Posterior vena cava (tissue), 2 donors: ENCODE data around the gene CRADD. TPM values are rescaled to one million over a fixed set of nuclear protein-coding genes. Genes with fewer than 3 reads are reported as not detected.

Source experiments
- DNase-seq: peaks from one replicate; pipeline ENCODE4 v3.0.0-alpha.2; 2020; ENCODE audit warnings: low spot score
- intact Hi-C, 2 donors: fragments of 100-400 bp; cut with DNase I; formaldehyde crosslinking; loops; one replicate each; pipeline versions ENCODE4 v1.14.1 to v1.14.2; 2022 to 2023
- total RNA-seq, 2 donors: library from RNA; stranded (reverse); fragmentation: NEBNext Ultra II Directional; extraction: Animal tissue kit (Norgen Biotek cat#: 25700); gene quantifications; one replicate each; pipeline ENCODE4 v1.2.1, GENCODE V29; 2021
- donor health status: DM: yes; HTN: yes; CAD: no.
- donor health status: DM: yes; HTN: yes; CAD: no.

Gene CRADD
- total RNA-seq, 2 donors from 2014 or later, result 21.6 to 22.0 TPM

GRCh38 chr12:93844164-93844784, 167.1 kb downstream of the CRADD start:
- intact Hi-C loops, result no loop called here

GRCh38 chr12:93846936-93847516, 169.9 kb downstream of the CRADD start:
- intact Hi-C loops, result no loop called here
- DNase-seq, result no peak

More at GRCh38 chr12:93844164-93844784, 167.1 kb downstream of the CRADD start:
- DNase-seq, result no peak

- no peak for DNase-seq
- intact Hi-C loops, result no loop called here
These were observed 170.6 kb downstream of the CRADD start for GRCh38 chr12:93847517-93848474.

- no peak for DNase-seq
- intact Hi-C loops, result no loop called here
These were observed 171.4 kb downstream of the CRADD start for GRCh38 chr12:93848523-93849101.

- DNase-seq, result no peak
These were observed 172.8 kb downstream of the CRADD start for GRCh38 chr12:93849946-93850345.

GRCh38 chr12:93850481-93851256, 173.5 kb downstream of the CRADD start:
- intact Hi-C loops, result no loop called here
- DNase-seq, result no peak

More at GRCh38 chr12:93849946-93850345, 172.8 kb downstream of the CRADD start:
- intact Hi-C loops, result no loop called here

GRCh38 chr12:93851257-93851671, 174.1 kb downstream of the CRADD start:
- intact Hi-C loops, result no loop called here
- DNase-seq, result no peak

- intact Hi-C loops, result no loop called here
- DNase-seq, result no peak
These were observed 175.0 kb downstream of the CRADD start for GRCh38 chr12:93852173-93852591.

- intact Hi-C loops, result no loop called here
- no peak for DNase-seq
These were observed 176.7 kb downstream of the CRADD start for GRCh38 chr12:93853698-93854478.

- intact Hi-C loops, result no loop called here
- no peak for DNase-seq
These were observed 178.1 kb downstream of the CRADD start for GRCh38 chr12:93855261-93855660.

- intact Hi-C loops, result no loop called here
These were observed 179.4 kb downstream of the CRADD start for GRCh38 chr12:93856611-93857010.

GRCh38 chr12:93857279-93857938, 180.2 kb downstream of the CRADD start:
- no peak for DNase-seq

More at GRCh38 chr12:93856611-93857010, 179.4 kb downstream of the CRADD start:
- DNase-seq, result no peak

GRCh38 chr12:93857991-93858447, 180.8 kb downstream of the CRADD start:
- no peak for DNase-seq
- intact Hi-C loops, result loop anchor here in 1 of 2 donors (1.0 kb wide), 1 partner anchor 19 kb away; no protein-coding TSS in a partner anchor

More at GRCh38 chr12:93857279-93857938, 180.2 kb downstream of the CRADD start:
- intact Hi-C loops, result no loop called here

GRCh38 chr12:93860668-93861373, 183.6 kb downstream of the CRADD start:
- DNase-seq, result no peak
- intact Hi-C loops, result no loop called here

- intact Hi-C loops, result no loop called here
- DNase-seq, result no peak
These were observed 185.2 kb downstream of the CRADD start for GRCh38 chr12:93862424-93862823.

- DNase-seq, result no peak
- intact Hi-C loops, result no loop called here
These were observed 188.6 kb downstream of the CRADD start for GRCh38 chr12:93865751-93866150.

GRCh38 chr12:93868771-93869170, 191.6 kb downstream of the CRADD start:
- intact Hi-C loops, result no loop called here
- no peak for DNase-seq
